Tibial artery (tissue), 4 donors: ENCODE data around the gene DYNC1H1.

Source experiments
- DNase-seq, 2 donors: peaks; one replicate each; pipeline ENCODE4 v3.0.0-alpha.2; 2019
- H3K27ac ChIP-seq, 2 donors: fragments of 200-600 bp; sonication (generic) in 1 of 2; 1 replicate in 1 of 2; 2 replicates in 1 of 2; pipeline ENCODE4 v1.5.1; 2018 to 2019; ENCODE audit warnings: mild to moderate bottlenecking in 1 of 2
- H3K27me3 ChIP-seq, 2 donors: fragments of 200-600 bp; sonication (generic) in 1 of 2; one replicate each; pipeline versions ENCODE4 v1.5.1 to v1.6.0; 2016 to 2019
- H3K36me3 ChIP-seq, 3 donors: fragments of 200-600 bp; sonication (generic) in 2 of 3; one replicate each; pipeline ENCODE4 v1.5.1; 2016 to 2019; ENCODE audit warnings: mild to moderate bottlenecking in 2 of 3
- H3K4me1 ChIP-seq, 4 donors: fragments of 200-600 bp; sonication (generic) in 2 of 4; 1 replicate in 3 of 4; 2 replicates in 1 of 4; pipeline ENCODE4 v1.5.1; 2016 to 2019
- H3K4me3 ChIP-seq, 2 donors: fragments of 200-600 bp; sonication (generic) in 1 of 2; 1 replicate in 1 of 2; 2 replicates in 1 of 2; pipeline ENCODE4 v1.5.1; 2018 to 2019; ENCODE audit warnings: mild to moderate bottlenecking in 2 of 2
- H3K9me3 ChIP-seq, 3 donors: fragments of 200-600 bp; sonication (generic) in 1 of 3; one replicate each; pipeline ENCODE4 v1.5.1; 2016 to 2019
- intact Hi-C: fragments of 100-400 bp; cut with DNase I; formaldehyde crosslinking; loops from one replicate; pipeline ENCODE4 v1.15.0; 2023; ENCODE audit warnings: low total_unique reads
- TF ChIP-seq, protein P1 (sequence below), 2 experiments: fragments of 200-600 bp in 1 of 2; fragments of 450-650 bp in 1 of 2; IDR thresholded peaks; one replicate each; pipeline ENCODE4 v1.5.1; 2017 to 2019; ENCODE audit warnings: antibody characterized with exemption in 2 of 2, mild to moderate bottlenecking in 1 of 2, moderate library complexity in 1 of 2

The DYNC1H1 gene

GRCh38 chr14:102103062-102103695, 138.8 kb downstream of the DYNC1H1 start:
- Histone ChIP-seq H3K4me3 (no peak overlapping the region), H3K36me3 (peaks cover 0 to 9% (median 7%) of the 10 kb centered on the region in 3 donors), H3K27ac (no peak overlapping the region), H3K4me1 (no peaks in the 10 kb centered on the region), H3K9me3 (no peaks in the 10 kb centered on the region), H3K27me3 (no peaks in the 10 kb centered on the region)
- intact Hi-C loops, result no loop called here
- DNase-seq, result no peak
- TF ChIP-seq, protein P1, sequence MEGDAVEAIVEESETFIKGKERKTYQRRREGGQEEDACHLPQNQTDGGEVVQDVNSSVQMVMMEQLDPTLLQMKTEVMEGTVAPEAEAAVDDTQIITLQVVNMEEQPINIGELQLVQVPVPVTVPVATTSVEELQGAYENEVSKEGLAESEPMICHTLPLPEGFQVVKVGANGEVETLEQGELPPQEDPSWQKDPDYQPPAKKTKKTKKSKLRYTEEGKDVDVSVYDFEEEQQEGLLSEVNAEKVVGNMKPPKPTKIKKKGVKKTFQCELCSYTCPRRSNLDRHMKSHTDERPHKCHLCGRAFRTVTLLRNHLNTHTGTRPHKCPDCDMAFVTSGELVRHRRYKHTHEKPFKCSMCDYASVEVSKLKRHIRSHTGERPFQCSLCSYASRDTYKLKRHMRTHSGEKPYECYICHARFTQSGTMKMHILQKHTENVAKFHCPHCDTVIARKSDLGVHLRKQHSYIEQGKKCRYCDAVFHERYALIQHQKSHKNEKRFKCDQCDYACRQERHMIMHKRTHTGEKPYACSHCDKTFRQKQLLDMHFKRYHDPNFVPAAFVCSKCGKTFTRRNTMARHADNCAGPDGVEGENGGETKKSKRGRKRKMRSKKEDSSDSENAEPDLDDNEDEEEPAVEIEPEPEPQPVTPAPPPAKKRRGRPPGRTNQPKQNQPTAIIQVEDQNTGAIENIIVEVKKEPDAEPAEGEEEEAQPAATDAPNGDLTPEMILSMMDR (IDR thresholded peaks at IDR 0.05), result no peak

GRCh38 chr14:102105369-102105768, 141.0 kb downstream of the DYNC1H1 start:
- peaks cover 0 to 9% (median 7%) of the 10 kb centered on the region in 3 donors for H3K36me3 ChIP-seq
- intact Hi-C loops, result no loop called here
- TF ChIP-seq, protein P1 (IDR thresholded peaks at IDR 0.05), result no peak
- no peaks in the 10 kb centered on the region for H3K9me3 ChIP-seq
- H3K27ac ChIP-seq, result no peak overlapping the region
- H3K27me3 ChIP-seq, result no peaks in the 10 kb centered on the region
- no peak for DNase-seq
- no peaks in the 10 kb centered on the region for H3K4me1 ChIP-seq
- H3K4me3 ChIP-seq, result no peak overlapping the region
